Activated CD8-positive, alpha-beta memory T cell treated with anti-CD3 and anti-CD28 coated beads, Interleukin-2, amount 50 U/mL, for 1 hour (primary cell): ENCODE data around the gene COA6.
"Not testable (repeated sequence)": the region's sequence is repeated elsewhere in the genome, so short reads cannot be mapped to it uniquely, and the experiment has no call there.

Source experiments
- DNase-seq: peaks from one replicate; pipeline ENCODE4 v3.0.0-alpha.2; 2020; ENCODE audit errors: extremely low read depth

COA6 gene

GRCh38 chr1:234369784-234370183 is 3.5 kb upstream of the COA6 start:
- no peak for DNase-seq

- DNase-seq: no peak
Measured at GRCh38 chr1:234371414-234371813, 1.8 kb upstream of the COA6 start.

GRCh38 chr1:234372011-234372757 is 1.1 kb upstream of the COA6 start:
- DNase-seq: no peak

GRCh38 chr1:234373959-234374254 is 651 bp downstream of the COA6 start:
- no peak for DNase-seq

- no peak for DNase-seq
Measured at GRCh38 chr1:234375672-234376071, 2.4 kb downstream of the COA6 start.

GRCh38 chr1:234379591-234380109 is 6.4 kb downstream of the COA6 start:
- not testable (repeated sequence) for DNase-seq

GRCh38 chr1:234381699-234382555 is 8.7 kb downstream of the COA6 start:
- no peak for DNase-seq

- DNase-seq: no peak
Measured at GRCh38 chr1:234386122-234386521, 12.9 kb downstream of the COA6 start.

- DNase-seq: no peak
Measured at GRCh38 chr1:234388094-234388493, 14.8 kb downstream of the COA6 start.

- DNase-seq: no peak
Measured at GRCh38 chr1:234393190-234393589, 19.9 kb downstream of the COA6 start.

GRCh38 chr1:234395297-234395696 is 22.0 kb downstream of the COA6 start:
- no peak for DNase-seq

- no peak for DNase-seq
Measured at GRCh38 chr1:234396092-234396491, 22.8 kb downstream of the COA6 start.

- DNase-seq: no peak
Measured at GRCh38 chr1:234396871-234397270, 23.6 kb downstream of the COA6 start.

GRCh38 chr1:234397732-234398131 is 24.5 kb downstream of the COA6 start:
- DNase-seq: no peak

GRCh38 chr1:234398849-234399381 is 25.7 kb downstream of the COA6 start:
- no peak for DNase-seq

GRCh38 chr1:234399515-234399914 is 26.3 kb downstream of the COA6 start:
- DNase-seq: not testable (repeated sequence)

GRCh38 chr1:234400773-234401172 is 27.5 kb downstream of the COA6 start:
- DNase-seq: no peak

- DNase-seq: no peak
Measured at GRCh38 chr1:234401658-234402057, 28.4 kb downstream of the COA6 start.

GRCh38 chr1:234402939-234403338 is 29.7 kb downstream of the COA6 start:
- no peak for DNase-seq

GRCh38 chr1:234405676-234406075 is 32.4 kb downstream of the COA6 start:
- DNase-seq: no peak

GRCh38 chr1:234406871-234407270 is 33.6 kb downstream of the COA6 start:
- DNase-seq: no peak

- no peak for DNase-seq
Measured at GRCh38 chr1:234408757-234409156, 35.5 kb downstream of the COA6 start.

- no peak for DNase-seq
Measured at GRCh38 chr1:234409328-234409727, 36.1 kb downstream of the COA6 start.
